ENCODE results near the gene GINS2.

DNA sequence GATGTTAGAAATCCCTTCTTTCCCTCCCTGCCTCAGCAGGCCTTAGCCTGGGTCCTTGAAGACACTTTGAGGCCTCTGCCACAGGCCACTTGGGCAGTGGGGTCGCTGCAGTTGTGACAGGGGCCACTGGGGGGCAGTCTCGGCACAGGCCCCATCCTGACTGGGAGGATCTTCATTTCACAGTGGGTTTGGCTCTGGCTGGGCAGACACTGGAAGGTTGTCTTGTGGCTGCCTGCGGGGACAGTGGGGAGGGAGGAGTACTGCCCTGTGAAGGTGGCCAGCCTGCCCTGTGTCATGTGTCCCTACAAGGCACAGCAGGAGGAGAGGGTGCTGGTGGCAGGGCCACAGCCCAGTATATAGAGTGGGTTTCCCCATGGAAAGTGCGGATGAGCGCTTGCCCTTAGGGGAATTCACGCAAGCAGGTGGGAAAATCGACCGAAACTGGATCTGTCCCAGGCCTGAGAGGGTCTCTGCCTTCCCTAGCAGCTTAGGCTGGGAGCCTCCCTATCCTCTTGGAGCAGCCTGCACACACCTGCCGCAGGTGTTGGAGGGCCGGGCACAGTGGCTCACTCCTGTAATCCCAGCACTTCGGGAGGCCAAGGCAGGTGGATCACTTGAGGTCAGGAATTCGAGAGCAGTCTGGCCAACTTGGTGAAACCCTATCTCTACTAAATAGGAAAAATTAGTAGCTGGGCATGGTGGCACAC, 28.8 kb downstream of the GINS2 start:
- TF ChIP-seq ELF1 (IDR thresholded peaks at IDR 0.05; ENCODE audit: borderline replicate concordance, low read depth) = no peak
- TF ChIP-seq, protein P1, sequence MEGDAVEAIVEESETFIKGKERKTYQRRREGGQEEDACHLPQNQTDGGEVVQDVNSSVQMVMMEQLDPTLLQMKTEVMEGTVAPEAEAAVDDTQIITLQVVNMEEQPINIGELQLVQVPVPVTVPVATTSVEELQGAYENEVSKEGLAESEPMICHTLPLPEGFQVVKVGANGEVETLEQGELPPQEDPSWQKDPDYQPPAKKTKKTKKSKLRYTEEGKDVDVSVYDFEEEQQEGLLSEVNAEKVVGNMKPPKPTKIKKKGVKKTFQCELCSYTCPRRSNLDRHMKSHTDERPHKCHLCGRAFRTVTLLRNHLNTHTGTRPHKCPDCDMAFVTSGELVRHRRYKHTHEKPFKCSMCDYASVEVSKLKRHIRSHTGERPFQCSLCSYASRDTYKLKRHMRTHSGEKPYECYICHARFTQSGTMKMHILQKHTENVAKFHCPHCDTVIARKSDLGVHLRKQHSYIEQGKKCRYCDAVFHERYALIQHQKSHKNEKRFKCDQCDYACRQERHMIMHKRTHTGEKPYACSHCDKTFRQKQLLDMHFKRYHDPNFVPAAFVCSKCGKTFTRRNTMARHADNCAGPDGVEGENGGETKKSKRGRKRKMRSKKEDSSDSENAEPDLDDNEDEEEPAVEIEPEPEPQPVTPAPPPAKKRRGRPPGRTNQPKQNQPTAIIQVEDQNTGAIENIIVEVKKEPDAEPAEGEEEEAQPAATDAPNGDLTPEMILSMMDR (IDR thresholded peaks at IDR 0.05 in 2 of 3, conservative IDR thresholded peaks at IDR 0.05 in 1 of 3; ENCODE audit: borderline replicate concordance in 1 of 3, insufficient read depth in 1 of 3, low read depth in 2 of 3, low read length in 2 of 3) = peak; percentile 91 to 100 (median 100)
- no peak for TF ChIP-seq POLR2A (IDR thresholded peaks at IDR 0.05; ENCODE audit: borderline replicate concordance, extremely low read depth, insufficient read depth, insufficient read length)
